ENCODE measurements around the gene GOLT1A.

GOLT1A gene

GRCh38 chr1:204216236-204216635 lies 2.4 kb upstream of the GOLT1A start:
- H3K9ac ChIP-seq (ENCODE audit: low read length): no peak overlapping the region
- no peaks in the 10 kb centered on the region for H3K36me3 ChIP-seq (ENCODE audit: insufficient read depth, low read length)
- H3K9me3 ChIP-seq (ENCODE audit: low read length): no peaks in the 10 kb centered on the region
- peaks cover 7% of the 10 kb centered on the region for H3K4me1 ChIP-seq (ENCODE audit: insufficient read depth, low read length)
- no peak overlapping the region for H3K4me3 ChIP-seq (ENCODE audit: low read depth in 1 of 2, low read length in 2 of 2)
- no peak overlapping the region for H3K27ac ChIP-seq (ENCODE audit: low read depth, low read length)
- H3K27me3 ChIP-seq (ENCODE audit: control insufficient read depth in 1 of 2, insufficient read depth in 2 of 2, low read length in 2 of 2): peaks cover 0 to 6% of the 10 kb centered on the region in 2 donors

GRCh38 chr1:204212715-204213114 lies 1.1 kb downstream of the GOLT1A start:
- H3K27me3 ChIP-seq (ENCODE audit: control insufficient read depth in 1 of 2, insufficient read depth in 2 of 2, low read length in 2 of 2): peaks cover 0 to 6% of the 10 kb centered on the region in 2 donors
- no peaks in the 10 kb centered on the region for H3K36me3 ChIP-seq (ENCODE audit: insufficient read depth, low read length)
- peaks cover 7% of the 10 kb centered on the region for H3K4me1 ChIP-seq (ENCODE audit: insufficient read depth, low read length)
- no peaks in the 10 kb centered on the region for H3K9me3 ChIP-seq (ENCODE audit: low read length)
- no peak overlapping the region for H3K27ac ChIP-seq (ENCODE audit: low read depth, low read length)
- no peak overlapping the region for H3K4me3 ChIP-seq (ENCODE audit: low read depth in 1 of 2, low read length in 2 of 2)
- no peak overlapping the region for H3K9ac ChIP-seq (ENCODE audit: low read length)

- H3K9ac ChIP-seq (ENCODE audit: low read length): no peak overlapping the region
- no peak overlapping the region for H3K27ac ChIP-seq (ENCODE audit: low read depth, low read length)
- peaks cover 0 to 6% of the 10 kb centered on the region in 2 donors for H3K27me3 ChIP-seq (ENCODE audit: control insufficient read depth in 1 of 2, insufficient read depth in 2 of 2, low read length in 2 of 2)
- H3K4me3 ChIP-seq (ENCODE audit: low read depth in 1 of 2, low read length in 2 of 2): no peak overlapping the region
- H3K4me1 ChIP-seq (ENCODE audit: insufficient read depth, low read length): peaks cover 7% of the 10 kb centered on the region
- no peaks in the 10 kb centered on the region for H3K36me3 ChIP-seq (ENCODE audit: insufficient read depth, low read length)
- H3K9me3 ChIP-seq (ENCODE audit: low read length): no peaks in the 10 kb centered on the region
Measured at GRCh38 chr1:204211046-204211445, 2.7 kb downstream of the GOLT1A start.

- H3K4me1 ChIP-seq (ENCODE audit: insufficient read depth, low read length): no peaks in the 10 kb centered on the region
- H3K9me3 ChIP-seq (ENCODE audit: low read length): no peaks in the 10 kb centered on the region
- no peaks in the 10 kb centered on the region for H3K27me3 ChIP-seq (ENCODE audit: control insufficient read depth in 1 of 2, insufficient read depth in 2 of 2, low read length in 2 of 2)
- H3K9ac ChIP-seq (ENCODE audit: low read length): no peak overlapping the region
- no peak overlapping the region for H3K4me3 ChIP-seq (ENCODE audit: low read depth in 1 of 2, low read length in 2 of 2)
- H3K36me3 ChIP-seq (ENCODE audit: insufficient read depth, low read length): no peaks in the 10 kb centered on the region
- H3K27ac ChIP-seq (ENCODE audit: low read depth, low read length): no peak overlapping the region
Measured at GRCh38 chr1:204207136-204207616, 6.6 kb downstream of the GOLT1A start.

GRCh38 chr1:204206121-204206520 lies 7.7 kb downstream of the GOLT1A start:
- Histone ChIP-seq H3K36me3 (ENCODE audit: insufficient read depth, low read length) (no peaks in the 10 kb centered on the region), H3K9ac (ENCODE audit: low read length) (no peak overlapping the region), H3K27me3 (ENCODE audit: control insufficient read depth in 1 of 2, insufficient read depth in 2 of 2, low read length in 2 of 2) (peaks cover 0 to 7% of the 10 kb centered on the region in 2 donors), H3K4me1 (ENCODE audit: insufficient read depth, low read length) (no peaks in the 10 kb centered on the region), H3K9me3 (ENCODE audit: low read length) (no peaks in the 10 kb centered on the region), H3K27ac (ENCODE audit: low read depth, low read length) (no peak overlapping the region), H3K4me3 (ENCODE audit: low read depth in 1 of 2, low read length in 2 of 2) (no peak overlapping the region)

GRCh38 chr1:204205486-204205885 lies 8.3 kb downstream of the GOLT1A start:
- no peaks in the 10 kb centered on the region for H3K9me3 ChIP-seq (ENCODE audit: low read length)
- H3K4me1 ChIP-seq (ENCODE audit: insufficient read depth, low read length): no peaks in the 10 kb centered on the region
- no peak overlapping the region for H3K27ac ChIP-seq (ENCODE audit: low read depth, low read length)
- peaks cover 0 to 7% of the 10 kb centered on the region in 2 donors for H3K27me3 ChIP-seq (ENCODE audit: control insufficient read depth in 1 of 2, insufficient read depth in 2 of 2, low read length in 2 of 2)
- H3K4me3 ChIP-seq (ENCODE audit: low read depth in 1 of 2, low read length in 2 of 2): no peak overlapping the region
- H3K9ac ChIP-seq (ENCODE audit: low read length): no peak overlapping the region
- H3K36me3 ChIP-seq (ENCODE audit: insufficient read depth, low read length): no peaks in the 10 kb centered on the region

GRCh38 chr1:204204944-204205343 lies 8.8 kb downstream of the GOLT1A start:
- peaks cover 0 to 7% of the 10 kb centered on the region in 2 donors for H3K27me3 ChIP-seq (ENCODE audit: control insufficient read depth in 1 of 2, insufficient read depth in 2 of 2, low read length in 2 of 2)
- H3K36me3 ChIP-seq (ENCODE audit: insufficient read depth, low read length): no peaks in the 10 kb centered on the region

GRCh38 chr1:204203206-204203767 lies 10.5 kb downstream of the GOLT1A start:
- no peaks in the 10 kb centered on the region for H3K36me3 ChIP-seq (ENCODE audit: insufficient read depth, low read length)
- no peaks in the 10 kb centered on the region for H3K9me3 ChIP-seq (ENCODE audit: low read length)
- H3K27ac ChIP-seq (ENCODE audit: low read depth, low read length): no peak overlapping the region
- no peak overlapping the region for H3K9ac ChIP-seq (ENCODE audit: low read length)
- H3K4me1 ChIP-seq (ENCODE audit: insufficient read depth, low read length): no peaks in the 10 kb centered on the region
- H3K27me3 ChIP-seq (ENCODE audit: control insufficient read depth in 1 of 2, insufficient read depth in 2 of 2, low read length in 2 of 2): peaks cover 0 to 7% of the 10 kb centered on the region in 2 donors
- no peak overlapping the region for H3K4me3 ChIP-seq (ENCODE audit: low read depth in 1 of 2, low read length in 2 of 2)

More at GRCh38 chr1:204204944-204205343, 8.8 kb downstream of the GOLT1A start:
- no peaks in the 10 kb centered on the region for H3K9me3 ChIP-seq (ENCODE audit: low read length)
- no peak overlapping the region for H3K9ac ChIP-seq (ENCODE audit: low read length)
- H3K4me1 ChIP-seq (ENCODE audit: insufficient read depth, low read length): no peaks in the 10 kb centered on the region
- no peak overlapping the region for H3K27ac ChIP-seq (ENCODE audit: low read depth, low read length)
- no peak overlapping the region for H3K4me3 ChIP-seq (ENCODE audit: low read depth in 1 of 2, low read length in 2 of 2)

GRCh38 chr1:204202481-204202880 lies 11.3 kb downstream of the GOLT1A start:
- H3K27me3 ChIP-seq (ENCODE audit: control insufficient read depth in 1 of 2, insufficient read depth in 2 of 2, low read length in 2 of 2): peaks cover 0 to 7% of the 10 kb centered on the region in 2 donors
- no peaks in the 10 kb centered on the region for H3K4me1 ChIP-seq (ENCODE audit: insufficient read depth, low read length)
- no peaks in the 10 kb centered on the region for H3K9me3 ChIP-seq (ENCODE audit: low read length)
- no peak overlapping the region for H3K4me3 ChIP-seq (ENCODE audit: low read depth in 1 of 2, low read length in 2 of 2)
- no peak overlapping the region for H3K27ac ChIP-seq (ENCODE audit: low read depth, low read length)
- no peak overlapping the region for H3K9ac ChIP-seq (ENCODE audit: low read length)
- no peaks in the 10 kb centered on the region for H3K36me3 ChIP-seq (ENCODE audit: insufficient read depth, low read length)

GRCh38 chr1:204201348-204202040 lies 12.3 kb downstream of the GOLT1A start:
- no peak overlapping the region for H3K27ac ChIP-seq (ENCODE audit: low read depth, low read length)
- no peak overlapping the region for H3K4me3 ChIP-seq (ENCODE audit: low read depth in 1 of 2, low read length in 2 of 2)
- no peaks in the 10 kb centered on the region for H3K9me3 ChIP-seq (ENCODE audit: low read length)
- no peak overlapping the region for H3K9ac ChIP-seq (ENCODE audit: low read length)
- peaks cover 0 to 7% of the 10 kb centered on the region in 2 donors for H3K27me3 ChIP-seq (ENCODE audit: control insufficient read depth in 1 of 2, insufficient read depth in 2 of 2, low read length in 2 of 2)
- H3K36me3 ChIP-seq (ENCODE audit: insufficient read depth, low read length): no peaks in the 10 kb centered on the region
- no peaks in the 10 kb centered on the region for H3K4me1 ChIP-seq (ENCODE audit: insufficient read depth, low read length)

GRCh38 chr1:204199579-204199978 lies 14.2 kb downstream of the GOLT1A start:
- H3K4me1 ChIP-seq (ENCODE audit: insufficient read depth, low read length): no peaks in the 10 kb centered on the region
- no peaks in the 10 kb centered on the region for H3K36me3 ChIP-seq (ENCODE audit: insufficient read depth, low read length)
- no peak overlapping the region for H3K27ac ChIP-seq (ENCODE audit: low read depth, low read length)
- H3K27me3 ChIP-seq (ENCODE audit: control insufficient read depth in 1 of 2, insufficient read depth in 2 of 2, low read length in 2 of 2): peaks cover 0 to 7% of the 10 kb centered on the region in 2 donors
- H3K4me3 ChIP-seq (ENCODE audit: low read depth in 1 of 2, low read length in 2 of 2): no peak overlapping the region
- no peak overlapping the region for H3K9ac ChIP-seq (ENCODE audit: low read length)
- no peaks in the 10 kb centered on the region for H3K9me3 ChIP-seq (ENCODE audit: low read length)

All from muscle layer of colon (tissue), 2 donors.